Prostate gland (tissue), 2 donors: Measurements from ENCODE around the gene S100A1. TPM values are rescaled to one million over a fixed set of nuclear protein-coding genes. Genes with fewer than 3 reads are reported as not detected.

Experiments
- DNase-seq: peaks from one replicate; pipeline ENCODE4 v3.0.0-alpha.2; 2019; ENCODE audit warnings: low spot score
- H3K27ac ChIP-seq, 2 donors: fragments of 200-600 bp; sonication (generic); 2 replicates each; pipeline ENCODE4 v1.5.1; 2017 to 2019
- H3K27me3 ChIP-seq: fragments of 200-600 bp; sonication (generic); replicated peaks from 2 replicates; pipeline ENCODE4 v1.5.1; 2019; ENCODE audit not compliant: insufficient read depth
- H3K36me3 ChIP-seq, 2 donors: fragments of 200-600 bp; sonication (generic); 1 replicate in 1 of 2; 2 replicates in 1 of 2; pipeline versions ENCODE4 v1.5.1 to v1.8.1; 2017 to 2019
- H3K4me1 ChIP-seq: fragments of 200-600 bp; sonication (generic); replicated peaks from 2 replicates; pipeline ENCODE4 v1.5.1; 2019
- H3K4me3 ChIP-seq, 2 donors: fragments of 200-600 bp; sonication (generic); 2 replicates each; pipeline ENCODE4 v1.5.1; 2017 to 2019
- H3K9me3 ChIP-seq: fragments of 200-600 bp; sonication (generic); 2 replicates; pipeline ENCODE4 v1.5.1; 2017
- CTCF ChIP-seq, 4 experiments: fragments of 200-600 bp in 2 of 4; fragments of 450-650 bp in 2 of 4; sonication (generic) in 2 of 4; IDR thresholded peaks; 1 replicate in 3 of 4; 2 replicates in 1 of 4; pipeline ENCODE4 v1.5.1; 2016 to 2019; ENCODE audit warnings: antibody characterized with exemption in 4 of 4, mild to moderate bottlenecking in 2 of 4, moderate library complexity in 2 of 4
- POLR2A ChIP-seq: fragments of 450-650 bp; IDR thresholded peaks from one replicate; pipeline ENCODE4 v1.6.1; 2016; ENCODE audit warnings: antibody characterized with exemption, mild to moderate bottlenecking
- POLR2AphosphoS5 ChIP-seq: sonication (generic); formaldehyde crosslinking; IDR thresholded peaks from one replicate; pipeline ENCODE4 v1.6.1; 2017; ENCODE audit warnings: antibody characterized with exemption
- WGBS: methylation state at CpG from one replicate; pipeline ENCODE4 v1.1.5; 2018; 5-methylcytosine and 5-hydroxymethylcytosine counted together
- intact Hi-C: fragments of 100-400 bp; cut with DNase I; formaldehyde crosslinking; loops from one replicate; pipeline ENCODE4 v1.14.2; 2022
- total RNA-seq, 2 donors: library from RNA; depleted of rRNA; stranded (reverse); fragments of >200 nt; gene quantifications; one replicate each; pipeline ENCODE4 v1.1.0, GENCODE V29; 2016

The S100A1 gene
- total RNA-seq, 2 donors from 2014 or later: 9.1 to 10.7 TPM

GRCh38 chr1:153643100-153643499, 14.9 kb downstream of the S100A1 start:
- Histone ChIP-seq H3K9me3 (no peaks in the 10 kb centered on the region), H3K36me3 (peaks cover 10 to 16% of the 10 kb centered on the region in 2 donors), H3K4me1 (no peaks in the 10 kb centered on the region), H3K27me3 (no peaks in the 10 kb centered on the region), H3K27ac (no peak overlapping the region), H3K4me3 (no peak overlapping the region)
- 88% methylated on average over 11 of the region's 11 CpGs for WGBS
- intact Hi-C loops: no loop called here
- no peak for TF ChIP-seq POLR2AphosphoS5
- TF ChIP-seq CTCF (IDR thresholded peaks at IDR 0.05): no peak
- TF ChIP-seq POLR2A: no peak
- DNase-seq: no peak

GRCh38 chr1:153643816-153644215, 15.6 kb downstream of the S100A1 start:
- intact Hi-C loops: no loop called here
- Histone ChIP-seq H3K4me3 (no peak overlapping the region), H3K27me3 (no peaks in the 10 kb centered on the region), H3K9me3 (no peaks in the 10 kb centered on the region), H3K36me3 (peaks cover 10 to 11% of the 10 kb centered on the region in 2 donors), H3K4me1 (no peaks in the 10 kb centered on the region), H3K27ac (no peak overlapping the region)
- no peak for DNase-seq
- TF ChIP-seq POLR2AphosphoS5: no peak
- TF ChIP-seq CTCF (IDR thresholded peaks at IDR 0.05): no peak
- no peak for TF ChIP-seq POLR2A

- no peaks in the 10 kb centered on the region for H3K27me3 ChIP-seq
- TF ChIP-seq POLR2A (no peak), CTCF (IDR thresholded peaks at IDR 0.05) (no peak), POLR2AphosphoS5 (no peak)
- H3K4me1 ChIP-seq: peaks cover 4% of the 10 kb centered on the region
- no peak overlapping the region for H3K27ac ChIP-seq
- no peak overlapping the region for H3K4me3 ChIP-seq
- 84% methylated on average over 5 of the region's 5 CpGs for WGBS
- peaks cover 6 to 11% of the 10 kb centered on the region in 2 donors for H3K36me3 ChIP-seq
- H3K9me3 ChIP-seq: no peaks in the 10 kb centered on the region
- intact Hi-C loops: no loop called here
- no peak for DNase-seq
Observed at GRCh38 chr1:153646672-153647345, 18.6 kb downstream of the S100A1 start.

- no peak for DNase-seq
- intact Hi-C loops: no loop called here
- 59% methylated on average over 2 of the region's 2 CpGs for WGBS
- H3K4me3 ChIP-seq: no peak overlapping the region
- TF ChIP-seq POLR2A (no peak), POLR2AphosphoS5 (no peak), CTCF (IDR thresholded peaks at IDR 0.05) (no peak)
- peaks cover 6 to 11% of the 10 kb centered on the region in 2 donors for H3K36me3 ChIP-seq
- H3K9me3 ChIP-seq: no peaks in the 10 kb centered on the region
- H3K27me3 ChIP-seq: no peaks in the 10 kb centered on the region
- H3K4me1 ChIP-seq: peaks cover 4% of the 10 kb centered on the region
- H3K27ac ChIP-seq: no peak overlapping the region
Observed at GRCh38 chr1:153647346-153647714, 19.1 kb downstream of the S100A1 start.

DNA sequence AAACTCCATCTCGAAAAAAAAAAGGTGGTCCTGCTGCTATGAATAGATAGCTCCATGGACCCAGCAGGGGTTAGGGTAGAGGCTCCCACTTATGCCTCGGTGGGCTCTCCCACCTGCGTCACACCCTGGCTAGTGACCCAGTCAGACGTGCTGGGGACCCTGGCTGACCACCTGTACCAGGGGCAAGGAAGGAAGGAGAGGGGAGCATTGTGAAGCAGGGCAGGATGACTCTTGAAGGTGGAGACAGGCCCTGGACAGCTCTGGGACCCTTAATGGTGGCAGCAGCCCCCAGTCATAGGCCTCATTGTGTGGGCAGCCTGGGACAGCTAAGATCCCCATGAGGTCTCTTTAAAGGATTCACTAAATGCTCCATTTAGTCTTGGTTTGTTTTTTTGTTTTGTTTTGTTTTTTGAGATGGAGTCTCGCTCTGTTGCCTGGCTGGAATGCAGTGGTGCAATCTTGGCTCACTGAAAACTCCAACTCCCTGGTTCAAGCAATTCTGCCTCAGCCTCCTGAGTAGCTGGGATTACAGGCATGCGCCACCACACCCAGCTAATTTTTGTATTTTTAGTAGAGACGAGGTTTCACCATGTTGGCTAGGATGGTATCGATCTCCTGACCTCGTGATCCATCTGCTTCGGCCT, 19.9 kb downstream of the S100A1 start:
- Histone ChIP-seq H3K9me3 (no peaks in the 10 kb centered on the region), H3K36me3 (peaks cover 4% of the 10 kb centered on the region in 2 donors), H3K27me3 (no peaks in the 10 kb centered on the region), H3K4me3 (no peak overlapping the region), H3K27ac (no peak overlapping the region), H3K4me1 (peaks cover 4% of the 10 kb centered on the region)
- intact Hi-C loops: no loop called here
- WGBS: 83% methylated on average over 10 of the region's 10 CpGs
- DNase-seq: no peak
- TF ChIP-seq CTCF (IDR thresholded peaks at IDR 0.05): no peak
- TF ChIP-seq POLR2A: no peak
- no peak for TF ChIP-seq POLR2AphosphoS5
